Calu3 (cell line): ENCODE data around the gene HSD17B11. TPM values are rescaled to one million over a fixed set of nuclear protein-coding genes. Genes with fewer than 3 reads are reported as not detected.

Source experiments
- BruUV-seq: library from RNA; stranded (reverse); fragments of 400-500 nt; replicated peaks from 2 replicates; lab custom pipeline; 2021; lab: Mats Ljungman, UMichigan
- CTCF ChIA-PET: fragments of 300-600 bp; sonication (Branson Sonifier 250); formaldehyde crosslinking; loops from one replicate; lab custom pipeline; 2022; ENCODE audit warnings: antibody characterized with exemption; lab: Charles Lee
- DNase-seq: peaks from one replicate; pipeline ENCODE4 v3.0.0; 2022
- H3K27ac Mint-ChIP-seq: one replicate; pipeline ENCODE4 v1.8.0; 2022; ENCODE audit warnings: mixed read lengths; ENCODE audit not compliant: unreplicated experiment
- H3K27me3 Mint-ChIP-seq: one replicate; pipeline ENCODE4 v1.8.0; 2022; ENCODE audit warnings: mixed read lengths; ENCODE audit not compliant: unreplicated experiment
- H3K36me3 Mint-ChIP-seq: one replicate; pipeline ENCODE4 v1.8.0; 2022; ENCODE audit warnings: mild to moderate bottlenecking, moderate library complexity, mixed read lengths; ENCODE audit not compliant: insufficient read depth, unreplicated experiment
- H3K4me1 Mint-ChIP-seq: one replicate; pipeline ENCODE4 v1.8.0; 2022; ENCODE audit warnings: mild to moderate bottlenecking, low read depth, mixed read lengths; ENCODE audit not compliant: unreplicated experiment
- H3K4me3 Mint-ChIP-seq: one replicate; pipeline ENCODE4 v1.8.0; 2022; ENCODE audit warnings: mild to moderate bottlenecking, low read depth, moderate library complexity, mixed read lengths; ENCODE audit not compliant: unreplicated experiment
- H3K9me3 Mint-ChIP-seq: one replicate; pipeline ENCODE4 v1.8.0; 2022; ENCODE audit warnings: low read depth, mixed read lengths; ENCODE audit not compliant: unreplicated experiment
- CTCF ChIP-seq: fragments of 200-600 bp; IDR thresholded peaks from one replicate; pipeline ENCODE4 v1.8.0; 2022; ENCODE audit warnings: antibody characterized with exemption; ENCODE audit not compliant: unreplicated experiment
- intact Hi-C: fragments of 100-400 bp; cut with micrococcal nuclease; formaldehyde crosslinking; loops from one replicate; pipeline ENCODE4 v1.10.0; 2022; ENCODE audit not compliant: unreplicated experiment
- total RNA-seq: library from RNA; stranded (reverse); gene quantifications from 2 replicates; pipeline ENCODE4 v1.2.3, GENCODE V29; 2022

Gene HSD17B11
- total RNA-seq, 1 experiment from 2014 or later, result 50.5 TPM

GRCh38 chr4:87337361-87337760 lies 53.6 kb downstream of the HSD17B11 start:
- H3K36me3 Mint-ChIP-seq, result no peaks in the 10 kb centered on the region
- intact Hi-C loops, result no loop called here
- H3K4me3 Mint-ChIP-seq, result no peak overlapping the region
- no peaks in the 10 kb centered on the region for H3K4me1 Mint-ChIP-seq
- DNase-seq, result no peak
- BruUV-seq, result no TSS peak
- peaks cover 3% of the 10 kb centered on the region for H3K9me3 Mint-ChIP-seq
- no peak for TF ChIP-seq CTCF
- no peaks in the 10 kb centered on the region for H3K27me3 Mint-ChIP-seq
- H3K27ac Mint-ChIP-seq, result no peak overlapping the region
- CTCF ChIA-PET, result no interaction called here

DNA sequence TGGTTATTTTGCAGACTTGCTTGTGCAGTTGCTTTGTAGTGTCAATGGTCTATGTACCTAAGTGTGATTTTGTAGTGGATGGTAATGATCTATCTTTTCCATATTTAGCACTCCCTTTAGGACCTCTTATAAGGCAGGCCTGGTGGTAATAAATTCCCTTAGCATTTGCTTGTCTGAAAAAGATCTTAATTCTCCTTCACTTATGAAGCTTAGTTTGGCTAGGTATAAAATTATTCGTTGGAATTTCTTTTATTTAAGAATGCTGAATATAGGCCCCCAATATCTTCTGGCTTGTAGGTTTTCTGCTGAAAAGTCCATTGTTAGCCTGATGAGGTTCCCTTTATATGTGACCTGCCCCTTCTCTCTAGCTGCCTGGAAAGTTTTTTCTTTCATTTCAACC lies 57.7 kb downstream of the HSD17B11 start:
- Mint-ChIP-seq H3K4me3 (no peak overlapping the region), H3K27ac (no peak overlapping the region), H3K9me3 (peaks cover 7% of the 10 kb centered on the region), H3K4me1 (no peaks in the 10 kb centered on the region), H3K36me3 (peaks cover 4% of the 10 kb centered on the region), H3K27me3 (no peaks in the 10 kb centered on the region)
- intact Hi-C loops, result no loop called here
- CTCF ChIA-PET, result no interaction called here
- no peak for TF ChIP-seq CTCF
- BruUV-seq, result no TSS peak
- no peak for DNase-seq

GRCh38 chr4:87330761-87331160 lies 60.2 kb downstream of the HSD17B11 start:
- CTCF ChIA-PET, result no interaction called here
- Mint-ChIP-seq H3K9me3 (peaks cover 7% of the 10 kb centered on the region), H3K4me1 (no peaks in the 10 kb centered on the region), H3K27ac (no peak overlapping the region), H3K4me3 (no peak overlapping the region), H3K27me3 (no peaks in the 10 kb centered on the region), H3K36me3 (peaks cover 4% of the 10 kb centered on the region)
- TF ChIP-seq CTCF, result no peak
- no TSS peak for BruUV-seq
- intact Hi-C loops, result no loop called here
- no peak for DNase-seq

DNA sequence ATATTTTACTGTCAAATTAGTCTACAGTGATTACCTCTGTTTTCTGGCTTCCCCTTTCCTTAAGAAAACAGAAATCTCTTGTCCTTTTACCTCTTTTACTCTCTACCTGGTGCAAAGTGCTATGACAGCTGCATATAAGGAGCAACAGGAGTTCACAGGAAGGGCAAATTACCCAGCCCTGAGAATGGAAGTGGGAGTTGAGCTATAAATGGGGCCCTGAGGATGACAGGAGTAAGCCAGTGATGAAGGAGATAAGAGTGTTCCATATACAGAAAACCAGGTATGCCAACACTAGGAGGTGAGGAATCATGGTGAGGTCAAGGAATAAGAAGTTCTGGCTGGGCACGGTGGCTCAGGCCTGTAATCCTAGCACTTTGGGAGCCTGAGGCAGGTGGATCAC lies 63.9 kb downstream of the HSD17B11 start:
- peaks cover 2% of the 10 kb centered on the region for H3K9me3 Mint-ChIP-seq
- DNase-seq, result no peak

More for the DNA sequence above, 63.9 kb downstream of the HSD17B11 start:
- BruUV-seq, result no TSS peak
- Mint-ChIP-seq H3K27me3 (no peaks in the 10 kb centered on the region), H3K36me3 (peaks cover 4% of the 10 kb centered on the region), H3K4me1 (no peaks in the 10 kb centered on the region), H3K27ac (no peak overlapping the region), H3K4me3 (no peak overlapping the region)
- intact Hi-C loops, result no loop called here
- TF ChIP-seq CTCF, result no peak
- CTCF ChIA-PET, result no interaction called here
